Retinal pigment epithelial cell (primary cell): ENCODE results near the gene BAG3.
"Not testable (repeated sequence)": the region's sequence is repeated elsewhere in the genome, so short reads cannot be mapped to it uniquely, and the experiment has no call there.

Experiments
- DNase-seq: peaks from one replicate; pipeline ENCODE4 v3.0.0-alpha.2; 2010; ENCODE audit warnings: low read depth
- H3K4me3 ChIP-seq: 2 replicates; pipeline ENCODE4 v1.5.1; 2011; ENCODE audit warnings: mild to moderate bottlenecking, low read length, control low read depth, moderate library complexity
- CTCF ChIP-seq: conservative IDR thresholded peaks from 2 replicates; pipeline ENCODE4 v1.5.1; 2011; ENCODE audit warnings: low read depth, low read length, control low read depth, inconsistent platforms

The BAG3 gene

GRCh38 chr10:119613741-119614140, 37.4 kb upstream of the BAG3 start:
- no peak for TF ChIP-seq CTCF
- DNase-seq = no peak
- H3K4me3 ChIP-seq = no peak overlapping the region

GRCh38 chr10:119614686-119615085, 36.5 kb upstream of the BAG3 start:
- no peak for DNase-seq
- no peak for TF ChIP-seq CTCF
- no peak overlapping the region for H3K4me3 ChIP-seq

GRCh38 chr10:119616882-119617570, 34.2 kb upstream of the BAG3 start:
- TF ChIP-seq CTCF = peak; percentile 15
- H3K4me3 ChIP-seq = no peak overlapping the region
- DNase-seq = no peak

GRCh38 chr10:119619215-119619614, 32.0 kb upstream of the BAG3 start:
- TF ChIP-seq CTCF = no peak
- H3K4me3 ChIP-seq = no peak overlapping the region
- DNase-seq = no peak

GRCh38 chr10:119619811-119620210, 31.4 kb upstream of the BAG3 start:
- DNase-seq, H3K4me3 ChIP-seq: not testable (repeated sequence)

GRCh38 chr10:119620241-119621077, 30.7 kb upstream of the BAG3 start:
- no peak for DNase-seq
- H3K4me3 ChIP-seq = no peak overlapping the region
- TF ChIP-seq CTCF = no peak

- TF ChIP-seq CTCF = no peak
- no peak overlapping the region for H3K4me3 ChIP-seq
- DNase-seq = no peak
Observed at GRCh38 chr10:119621078-119621384, 30.1 kb upstream of the BAG3 start.
